Urothelium cell line (cell line): ENCODE data around the gene ZNF540.
"Not testable (repeated sequence)": the region's sequence is repeated elsewhere in the genome, so short reads cannot be mapped to it uniquely, and the experiment has no call there.

Source experiments
- DNase-seq: peaks from one replicate; pipeline ENCODE4 v3.0.0; 2011; ENCODE audit warnings: low spot score, mixed read lengths
- FAIRE-seq: peaks from 2 replicates; lab custom pipeline; 2011; peaks lifted over from hg19 to GRCh38; lab: Jason Lieb, UNC

Gene ZNF540

GRCh38 chr19:37594304-37594981 lies at the start of gene ZNF540, which contains the start of gene ZNF571:
ZNF540 (plus strand) TSS chr19:37594876; CDS start chr19:37598448, 3,572 bp downstream.
ZNF571 (minus strand) TSS chr19:37594792; CDS start chr19:37586676, 8,116 bp downstream.
- FAIRE-seq (peak; percentile 81), DNase-seq (peak; percentile 90)

DNA sequence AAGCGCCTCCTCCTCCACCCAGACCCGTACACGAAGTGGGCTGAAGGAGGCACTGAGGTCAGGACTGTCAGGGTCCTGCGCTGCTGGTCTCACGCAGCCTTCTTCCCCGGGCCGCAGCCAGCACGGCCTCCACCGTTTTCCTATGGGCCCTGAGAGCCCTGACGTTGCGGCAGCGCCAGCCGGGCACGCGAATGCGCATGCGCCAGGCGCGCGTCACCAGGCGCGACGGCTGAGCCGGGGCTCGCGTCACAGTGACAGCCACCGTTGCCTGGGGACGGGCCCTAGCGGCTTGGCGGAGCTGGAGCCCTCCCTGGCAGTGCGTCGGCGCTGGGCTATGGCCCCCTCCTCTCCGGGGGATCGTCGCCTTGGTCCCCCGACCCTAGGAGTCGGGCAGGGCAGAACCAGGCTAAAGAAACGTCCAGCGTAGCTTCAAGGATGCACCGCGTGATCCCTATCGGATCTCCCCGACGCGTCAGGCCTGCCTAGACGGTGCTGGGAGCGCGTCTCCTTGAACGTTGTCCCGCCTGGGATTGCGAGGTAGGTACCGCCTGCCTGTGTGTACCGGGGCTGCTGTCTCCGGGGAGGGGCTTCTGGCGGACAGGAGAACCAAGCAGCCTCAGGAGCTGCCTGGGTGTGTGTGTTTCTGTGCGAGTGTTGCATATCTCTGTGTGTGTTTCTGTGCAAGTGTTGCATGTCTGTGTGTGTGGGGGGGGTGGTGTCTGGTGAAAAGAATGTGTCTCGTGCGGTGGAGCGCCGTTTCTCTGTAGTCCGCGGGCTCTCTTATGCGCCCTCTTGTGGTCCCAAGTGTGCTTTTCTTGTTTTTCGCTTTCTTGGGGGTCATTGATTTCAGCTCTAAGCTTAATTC lies 43.3 kb upstream of the ZNF540 start:
- FAIRE-seq: peak; percentile 84
- DNase-seq: peak; percentile 93

DNA sequence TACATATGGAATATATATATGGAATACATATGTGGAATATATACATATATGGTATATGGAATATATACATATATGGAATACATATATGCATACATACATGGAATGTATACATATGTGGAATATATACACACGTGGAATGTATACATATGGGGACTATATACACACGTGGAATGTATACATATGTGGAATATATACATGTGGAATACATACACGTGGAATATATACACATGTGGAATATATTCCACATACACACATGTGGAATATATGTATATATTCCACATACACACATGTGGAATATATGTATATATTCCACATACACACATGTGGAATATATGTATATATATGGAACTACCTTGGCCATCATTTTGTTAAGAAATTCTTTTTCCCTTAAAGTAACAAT lies 31.2 kb upstream of the ZNF540 start:
- no peak for FAIRE-seq
- DNase-seq: no peak

- no peak for FAIRE-seq
- DNase-seq: no peak
Measured at GRCh38 chr19:37564624-37565369, 29.9 kb upstream of the ZNF540 start.

- no peak for FAIRE-seq
- DNase-seq: no peak
Measured at GRCh38 chr19:37565370-37565669, 29.4 kb upstream of the ZNF540 start.

- DNase-seq: no peak
- no peak for FAIRE-seq
Measured at GRCh38 chr19:37572203-37572602, 22.5 kb upstream of the ZNF540 start.

DNA sequence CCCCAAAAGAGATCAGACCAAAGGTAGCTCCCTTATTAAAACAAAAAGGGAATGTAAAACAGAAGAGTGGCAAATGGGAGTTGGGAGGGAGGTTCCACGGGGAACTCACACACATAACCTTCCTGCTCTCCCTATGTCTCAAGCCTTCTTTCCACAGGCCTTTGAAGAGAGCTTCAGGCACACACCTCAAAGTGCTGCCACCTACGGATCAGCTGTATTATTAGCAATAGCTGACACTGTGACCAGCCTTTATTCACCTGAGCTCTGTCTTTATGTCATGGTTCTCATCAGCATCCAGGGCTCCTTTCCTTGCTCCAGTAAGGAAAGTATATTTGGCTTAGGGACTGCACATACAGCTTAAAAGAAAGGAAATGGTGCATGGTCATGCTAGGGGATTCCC lies 11.3 kb upstream of the ZNF540 start:
- no peak for DNase-seq
- no peak for FAIRE-seq

GRCh38 chr19:37593996-37594303 lies 726 bp upstream of the ZNF540 start:
- DNase-seq: no peak
- FAIRE-seq: no peak

- DNase-seq (no peak), FAIRE-seq (no peak)
Measured at GRCh38 chr19:37594982-37595382, 306 bp downstream of the ZNF540 start.

GRCh38 chr19:37635076-37636056 lies 40.7 kb downstream of the ZNF540 start:
- DNase-seq (no peak), FAIRE-seq (no peak)

- no peak for FAIRE-seq
- DNase-seq: no peak
Measured at GRCh38 chr19:37654118-37654517, 59.4 kb downstream of the ZNF540 start.

DNA sequence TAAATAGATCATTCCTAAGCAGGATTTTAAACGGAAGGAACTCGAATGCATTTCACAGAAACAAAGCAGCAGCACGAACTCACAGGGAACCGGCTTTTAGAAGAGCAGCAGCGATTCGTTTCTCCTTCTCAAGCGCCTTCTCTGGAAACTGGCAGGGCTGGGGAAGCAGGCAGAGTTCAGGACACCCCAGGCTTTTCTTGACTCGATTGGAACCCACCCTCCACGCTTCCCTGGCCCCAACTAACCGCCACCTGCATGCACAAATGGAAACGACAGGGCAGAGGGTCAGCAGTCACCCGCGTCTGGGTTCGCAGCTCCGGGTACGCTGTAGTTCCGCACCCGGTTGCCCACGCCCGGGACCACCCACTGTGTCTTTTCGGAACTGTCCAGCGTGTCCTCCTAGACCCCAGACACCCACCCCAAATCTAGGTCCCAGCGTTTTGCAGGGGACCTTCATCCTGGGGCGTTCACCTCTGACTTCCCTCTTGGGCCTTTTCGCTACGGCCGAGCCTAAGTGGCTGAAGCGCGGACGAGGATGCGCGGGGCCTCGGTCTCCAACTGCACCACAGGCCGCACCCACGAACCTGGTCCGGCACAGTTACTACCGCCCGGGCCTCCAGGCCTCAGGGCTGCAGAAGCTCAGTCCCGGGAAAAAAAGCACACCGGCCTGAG lies 60.1 kb downstream of the ZNF540 start:
- FAIRE-seq (no peak), DNase-seq (peak; percentile 42)

DNA sequence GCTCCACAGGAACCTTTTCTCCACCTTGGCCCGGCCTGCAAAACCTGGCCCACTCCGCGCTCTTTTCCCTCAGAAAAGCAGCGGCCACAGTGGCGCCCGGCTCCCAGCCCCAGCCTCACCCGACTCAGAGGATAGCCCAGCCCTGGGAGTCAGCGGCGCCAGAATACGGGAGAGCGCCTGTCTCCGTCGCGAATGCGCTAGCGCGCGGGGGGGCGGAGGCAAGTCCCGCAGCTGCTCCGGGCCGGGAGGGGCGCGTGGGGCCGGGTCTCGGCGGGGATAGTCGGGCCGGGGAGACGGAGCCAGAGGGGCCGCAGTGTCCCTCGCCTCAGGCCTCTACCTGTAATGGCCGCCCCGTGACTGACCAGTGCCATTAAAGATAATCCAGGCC lies 60.6 kb downstream of the ZNF540 start, which contains the start of gene ZFP30:
Gene ZFP30, minus strand, starts transcription at position 165 of the 388 bp plus-strand sequence. CDS start 7,643 bp downstream, outside the sequence.
- peak; percentile 92 for DNase-seq
- FAIRE-seq: no peak

DNA sequence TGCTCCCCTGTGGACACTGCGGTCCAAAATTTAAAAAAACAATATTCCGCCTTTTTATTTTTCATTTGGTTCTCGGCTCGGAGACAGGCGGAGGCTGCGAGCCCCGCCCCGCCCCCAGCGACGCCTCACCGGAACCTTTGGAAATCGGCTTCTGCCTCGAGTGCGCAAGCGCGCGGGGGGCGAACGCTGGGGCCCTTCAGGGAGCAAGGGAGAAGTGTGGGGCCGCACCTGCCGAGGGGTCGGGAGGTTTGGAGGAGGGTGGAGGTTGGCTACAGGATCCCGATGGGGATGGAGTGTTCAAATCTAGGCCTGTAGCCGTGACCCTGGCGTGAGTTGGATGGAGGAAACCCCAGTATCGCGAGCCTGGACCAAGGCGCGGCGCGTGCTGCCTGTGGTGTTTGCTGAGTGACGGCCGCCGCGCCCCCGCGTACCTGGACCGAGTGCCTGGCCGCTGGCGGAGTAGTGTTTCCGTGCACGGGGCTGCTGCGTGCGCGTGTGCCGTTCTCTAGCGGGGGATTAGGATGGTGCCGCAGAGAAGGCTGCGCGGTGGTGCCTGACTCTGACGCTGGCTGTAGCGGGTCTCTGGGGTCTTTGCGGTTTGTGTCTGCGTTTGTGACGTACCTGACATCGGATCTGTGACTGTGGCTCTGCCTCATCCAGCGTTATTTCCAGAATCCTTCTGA lies 61.2 kb downstream of the ZNF540 start:
- peak; percentile 79 for DNase-seq
- no peak for FAIRE-seq

GRCh38 chr19:37657157-37657556 lies 62.5 kb downstream of the ZNF540 start:
- not testable (repeated sequence) for DNase-seq, FAIRE-seq
